Upper lobe of left lung (tissue), 4 donors: ENCODE results near the gene MAN1A2.

Source experiments
- POLR2A ChIP-seq, 4 donors: fragments of 450-650 bp; IDR thresholded peaks; one replicate each; pipeline ENCODE4 v1.5.1; 2016 to 2017; ENCODE audit warnings: antibody characterized with exemption in 4 of 4, mild to moderate bottlenecking in 2 of 4
- POLR2AphosphoS5 ChIP-seq, 2 donors: sonication (generic); formaldehyde crosslinking; IDR thresholded peaks; one replicate each; pipeline ENCODE4 v1.5.1; 2017; ENCODE audit warnings: antibody characterized with exemption in 2 of 2
- TF ChIP-seq, protein P1 (sequence below), 6 experiments: fragments of 450-650 bp in 4 of 6; fragments of 200-600 bp in 2 of 6; sonication (generic) in 2 of 6; IDR thresholded peaks; one replicate each; pipeline ENCODE4 v1.5.1; 2016 to 2019; ENCODE audit warnings: antibody characterized with exemption in 6 of 6

DNA sequence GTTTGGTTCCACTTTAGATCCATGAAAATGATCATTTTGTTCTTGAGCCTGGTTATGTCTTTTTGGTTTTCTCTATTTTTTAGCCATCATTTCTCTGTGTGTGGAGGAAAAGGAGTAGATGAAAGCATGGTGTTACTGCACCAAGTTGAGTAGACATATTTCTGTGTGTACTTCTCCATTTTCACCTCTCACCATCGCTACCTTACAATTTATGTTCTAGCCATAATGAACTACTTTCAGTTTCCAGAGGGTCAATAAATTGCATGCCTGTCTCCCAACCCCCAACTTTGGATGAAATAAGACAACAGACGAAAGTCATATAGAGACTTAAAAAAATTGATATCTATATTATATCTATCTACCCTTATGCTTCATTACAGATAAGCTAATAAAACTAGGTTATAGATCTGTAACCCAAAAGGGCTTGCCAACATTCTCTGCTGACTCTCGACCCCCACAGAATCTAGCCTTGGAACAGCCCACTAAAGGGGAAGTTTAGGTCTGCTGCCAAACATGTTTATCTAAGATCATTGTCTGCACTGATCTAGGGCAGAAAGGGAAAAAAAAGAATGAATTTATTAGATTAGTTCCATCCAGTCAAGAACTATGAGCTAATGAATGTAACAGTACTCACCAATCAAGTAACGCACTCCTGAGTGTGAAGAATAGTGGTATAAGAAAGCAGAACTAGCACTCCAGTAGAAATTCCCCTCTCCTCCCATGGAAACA, 7.5 kb upstream of the MAN1A2 start:
- no peak for TF ChIP-seq POLR2AphosphoS5 (IDR thresholded peaks at IDR 0.05)
- TF ChIP-seq, protein P1, sequence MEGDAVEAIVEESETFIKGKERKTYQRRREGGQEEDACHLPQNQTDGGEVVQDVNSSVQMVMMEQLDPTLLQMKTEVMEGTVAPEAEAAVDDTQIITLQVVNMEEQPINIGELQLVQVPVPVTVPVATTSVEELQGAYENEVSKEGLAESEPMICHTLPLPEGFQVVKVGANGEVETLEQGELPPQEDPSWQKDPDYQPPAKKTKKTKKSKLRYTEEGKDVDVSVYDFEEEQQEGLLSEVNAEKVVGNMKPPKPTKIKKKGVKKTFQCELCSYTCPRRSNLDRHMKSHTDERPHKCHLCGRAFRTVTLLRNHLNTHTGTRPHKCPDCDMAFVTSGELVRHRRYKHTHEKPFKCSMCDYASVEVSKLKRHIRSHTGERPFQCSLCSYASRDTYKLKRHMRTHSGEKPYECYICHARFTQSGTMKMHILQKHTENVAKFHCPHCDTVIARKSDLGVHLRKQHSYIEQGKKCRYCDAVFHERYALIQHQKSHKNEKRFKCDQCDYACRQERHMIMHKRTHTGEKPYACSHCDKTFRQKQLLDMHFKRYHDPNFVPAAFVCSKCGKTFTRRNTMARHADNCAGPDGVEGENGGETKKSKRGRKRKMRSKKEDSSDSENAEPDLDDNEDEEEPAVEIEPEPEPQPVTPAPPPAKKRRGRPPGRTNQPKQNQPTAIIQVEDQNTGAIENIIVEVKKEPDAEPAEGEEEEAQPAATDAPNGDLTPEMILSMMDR (IDR thresholded peaks at IDR 0.05) = no peak
- no peak for TF ChIP-seq POLR2A (IDR thresholded peaks at IDR 0.05)
